ENCODE measurements around the gene GPC5. TPM values are rescaled to one million over a fixed set of nuclear protein-coding genes. Genes with fewer than 3 reads are reported as not detected.

GPC5 gene
- total and polyA plus RNA-seq, 2 donors (not counting 3 experiments of a cell fraction or from before 2014, with no cell fraction given): 0.59 to 0.97 TPM

- no peaks in the 10 kb centered on the region for H3K27me3 ChIP-seq (ENCODE audit: control insufficient read depth in 2 of 2, insufficient read depth in 2 of 2, low read length in 2 of 2)
- H3K4me2 ChIP-seq (ENCODE audit: insufficient read depth, low read length): no peak overlapping the region
- POLR2A ChIA-PET: no interaction called here
- H3K9ac ChIP-seq (replicated peaks; ENCODE audit: extremely low read depth, insufficient read depth, low read length): no peak overlapping the region
- no peak for DNase-seq (ENCODE audit: low read depth, low spot score)
- no peaks in the 10 kb centered on the region for H4K20me1 ChIP-seq (replicated peaks; ENCODE audit: control insufficient read depth, extremely low read depth, insufficient read depth, low read length)
- no peak for FAIRE-seq
- no peak overlapping the region for H3K27ac ChIP-seq (ENCODE audit: insufficient read depth, low read depth, low read length)
- BruUV-seq (replicated peaks): no TSS peak
- dilution Hi-C loops (cut with MboI; ENCODE audit: extremely low pct_ligation_motif_present, low sequenced_read_pairs) (no loop called here), intact Hi-C loops (cut with micrococcal nuclease) (no loop called here)
- no peak overlapping the region for H3K4me3 ChIP-seq (replicated peaks in 1 of 3; ENCODE audit: insufficient read depth in 1 of 3, low read depth in 1 of 3, low read length in 3 of 3)
- H3K9me1 ChIP-seq (replicated peaks; ENCODE audit: control insufficient read depth, extremely low read depth, insufficient read depth, low read length): no peaks in the 10 kb centered on the region
- no peak overlapping the region for H2AFZ ChIP-seq (ENCODE audit: low read depth, low read length)
- H3K36me3 ChIP-seq (ENCODE audit: control insufficient read depth in 2 of 2, extremely low read depth in 1 of 2, insufficient read depth in 2 of 2, low read length in 2 of 2): no peaks in the 10 kb centered on the region
- CTCF ChIA-PET: no interaction called here
- H3K9me3 ChIP-seq (replicated peaks; ENCODE audit: control insufficient read depth, insufficient read depth, low read length): peaks cover 2% of the 10 kb centered on the region
- H3K79me2 ChIP-seq (ENCODE audit: control insufficient read depth, insufficient read depth, low read length): no peaks in the 10 kb centered on the region
- TF ChIP-seq POLR2AphosphoS5 (IDR thresholded peaks at IDR 0.05; ENCODE audit: insufficient read depth, low read depth, low read length) (no peak), EZH2 (IDR thresholded peaks at IDR 0.05; ENCODE audit: borderline replicate concordance, low read depth, low read length, severe bottlenecking) (no peak), FOS (IDR thresholded peaks at IDR 0.05; ENCODE audit: borderline replicate concordance, insufficient read depth, low read length) (no peak), GATA2 (IDR thresholded peaks at IDR 0.05; ENCODE audit: insufficient read depth, insufficient read length, low read depth, low read length) (no peak), JUN (IDR thresholded peaks at IDR 0.05; ENCODE audit: borderline replicate concordance, insufficient read depth, insufficient read length, low read depth) (no peak), MYC (IDR thresholded peaks at IDR 0.05; ENCODE audit: low read depth, low read length) (no peak), POLR2A (IDR thresholded peaks at IDR 0.05; ENCODE audit: low read depth, low read length) (no peak)
- TF ChIP-seq, protein P1, sequence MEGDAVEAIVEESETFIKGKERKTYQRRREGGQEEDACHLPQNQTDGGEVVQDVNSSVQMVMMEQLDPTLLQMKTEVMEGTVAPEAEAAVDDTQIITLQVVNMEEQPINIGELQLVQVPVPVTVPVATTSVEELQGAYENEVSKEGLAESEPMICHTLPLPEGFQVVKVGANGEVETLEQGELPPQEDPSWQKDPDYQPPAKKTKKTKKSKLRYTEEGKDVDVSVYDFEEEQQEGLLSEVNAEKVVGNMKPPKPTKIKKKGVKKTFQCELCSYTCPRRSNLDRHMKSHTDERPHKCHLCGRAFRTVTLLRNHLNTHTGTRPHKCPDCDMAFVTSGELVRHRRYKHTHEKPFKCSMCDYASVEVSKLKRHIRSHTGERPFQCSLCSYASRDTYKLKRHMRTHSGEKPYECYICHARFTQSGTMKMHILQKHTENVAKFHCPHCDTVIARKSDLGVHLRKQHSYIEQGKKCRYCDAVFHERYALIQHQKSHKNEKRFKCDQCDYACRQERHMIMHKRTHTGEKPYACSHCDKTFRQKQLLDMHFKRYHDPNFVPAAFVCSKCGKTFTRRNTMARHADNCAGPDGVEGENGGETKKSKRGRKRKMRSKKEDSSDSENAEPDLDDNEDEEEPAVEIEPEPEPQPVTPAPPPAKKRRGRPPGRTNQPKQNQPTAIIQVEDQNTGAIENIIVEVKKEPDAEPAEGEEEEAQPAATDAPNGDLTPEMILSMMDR (IDR thresholded peaks at IDR 0.05; ENCODE audit: extremely low read depth in 1 of 2, insufficient read depth in 1 of 2, low read depth in 1 of 2, low read length in 2 of 2): no peak
- TF ChIP-seq, protein P2, sequence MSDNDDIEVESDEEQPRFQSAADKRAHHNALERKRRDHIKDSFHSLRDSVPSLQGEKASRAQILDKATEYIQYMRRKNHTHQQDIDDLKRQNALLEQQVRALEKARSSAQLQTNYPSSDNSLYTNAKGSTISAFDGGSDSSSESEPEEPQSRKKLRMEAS (IDR thresholded peaks at IDR 0.05; ENCODE audit: insufficient read depth, insufficient read length): no peak
- H3K4me1 ChIP-seq (ENCODE audit: control insufficient read depth, extremely low read depth, insufficient read depth, low read length): no peaks in the 10 kb centered on the region
Observed at GRCh38 chr13:91544723-91545122, 146.3 kb downstream of the GPC5 start.

Data from endothelial cell of umbilical vein (primary cell).